Measurements from ENCODE around the gene PKD1. TPM values are rescaled to one million over a fixed set of nuclear protein-coding genes. Genes with fewer than 3 reads are reported as not detected.

Gene PKD1
- total and polyA plus RNA-seq, 2 of the 13 experiments (the other 11 are each of a cell fraction or from before 2014, with no cell fraction given): 22.1 to 23.0 TPM

DNA sequence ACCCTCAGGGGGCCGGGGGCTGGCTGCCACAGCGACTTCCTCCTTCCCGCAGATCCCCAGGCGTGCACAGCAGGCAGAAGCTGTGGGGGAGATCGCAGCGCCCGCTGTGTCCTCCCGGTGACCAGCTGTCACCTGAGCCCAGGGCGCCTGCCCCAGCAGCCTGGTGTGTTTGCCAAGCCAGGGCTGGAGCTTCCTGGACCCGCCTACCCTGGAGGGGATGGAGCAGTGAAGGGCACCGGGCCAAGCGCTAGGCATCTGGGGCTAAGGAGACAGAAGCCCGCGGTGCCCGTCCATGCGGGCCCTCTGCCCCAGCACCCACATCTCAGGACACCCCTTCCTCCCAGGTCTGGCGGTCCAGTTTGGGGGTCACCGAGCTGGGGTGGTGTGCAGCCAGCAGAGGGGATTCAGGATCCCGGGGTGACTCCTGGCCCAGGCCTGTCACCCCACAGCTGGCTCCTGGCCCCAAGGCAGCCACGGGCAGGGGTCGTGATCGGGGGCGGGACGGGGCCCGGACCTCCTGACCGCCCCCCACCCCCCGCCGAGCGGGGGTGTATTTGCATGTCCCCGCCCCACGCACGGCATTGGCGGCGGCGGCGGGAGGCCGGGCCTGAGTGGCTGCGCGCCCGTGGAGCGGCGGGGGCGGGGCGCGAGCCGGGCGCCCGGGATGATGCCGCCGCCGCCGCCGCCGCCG is 12.4 kb upstream of the PKD1 start, which contains the start of gene RAB26 (continued):
- no peak for TF ChIP-seq YY1 (IDR thresholded peaks at IDR 0.05; ENCODE audit: insufficient read depth, insufficient replicate concordance, low read depth, low read length)
- TF ChIP-seq, protein P1, sequence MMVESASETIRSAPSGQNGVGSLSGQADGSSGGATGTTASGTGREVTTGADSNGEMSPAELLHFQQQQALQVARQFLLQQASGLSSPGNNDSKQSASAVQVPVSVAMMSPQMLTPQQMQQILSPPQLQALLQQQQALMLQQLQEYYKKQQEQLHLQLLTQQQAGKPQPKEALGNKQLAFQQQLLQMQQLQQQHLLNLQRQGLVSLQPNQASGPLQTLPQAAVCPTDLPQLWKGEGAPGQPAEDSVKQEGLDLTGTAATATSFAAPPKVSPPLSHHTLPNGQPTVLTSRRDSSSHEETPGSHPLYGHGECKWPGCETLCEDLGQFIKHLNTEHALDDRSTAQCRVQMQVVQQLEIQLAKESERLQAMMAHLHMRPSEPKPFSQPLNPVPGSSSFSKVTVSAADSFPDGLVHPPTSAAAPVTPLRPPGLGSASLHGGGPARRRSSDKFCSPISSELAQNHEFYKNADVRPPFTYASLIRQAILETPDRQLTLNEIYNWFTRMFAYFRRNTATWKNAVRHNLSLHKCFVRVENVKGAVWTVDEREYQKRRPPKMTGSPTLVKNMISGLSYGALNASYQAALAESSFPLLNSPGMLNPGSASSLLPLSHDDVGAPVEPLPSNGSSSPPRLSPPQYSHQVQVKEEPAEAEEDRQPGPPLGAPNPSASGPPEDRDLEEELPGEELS (CRISPR knock-in tag; IDR thresholded peaks at IDR 0.05): no peak
- peak; percentile 24; the same call in 1 of the 2 replicates for TF ChIP-seq PITX1 (CRISPR knock-in tag; IDR thresholded peaks at IDR 0.05)
- TF ChIP-seq, protein P2, sequence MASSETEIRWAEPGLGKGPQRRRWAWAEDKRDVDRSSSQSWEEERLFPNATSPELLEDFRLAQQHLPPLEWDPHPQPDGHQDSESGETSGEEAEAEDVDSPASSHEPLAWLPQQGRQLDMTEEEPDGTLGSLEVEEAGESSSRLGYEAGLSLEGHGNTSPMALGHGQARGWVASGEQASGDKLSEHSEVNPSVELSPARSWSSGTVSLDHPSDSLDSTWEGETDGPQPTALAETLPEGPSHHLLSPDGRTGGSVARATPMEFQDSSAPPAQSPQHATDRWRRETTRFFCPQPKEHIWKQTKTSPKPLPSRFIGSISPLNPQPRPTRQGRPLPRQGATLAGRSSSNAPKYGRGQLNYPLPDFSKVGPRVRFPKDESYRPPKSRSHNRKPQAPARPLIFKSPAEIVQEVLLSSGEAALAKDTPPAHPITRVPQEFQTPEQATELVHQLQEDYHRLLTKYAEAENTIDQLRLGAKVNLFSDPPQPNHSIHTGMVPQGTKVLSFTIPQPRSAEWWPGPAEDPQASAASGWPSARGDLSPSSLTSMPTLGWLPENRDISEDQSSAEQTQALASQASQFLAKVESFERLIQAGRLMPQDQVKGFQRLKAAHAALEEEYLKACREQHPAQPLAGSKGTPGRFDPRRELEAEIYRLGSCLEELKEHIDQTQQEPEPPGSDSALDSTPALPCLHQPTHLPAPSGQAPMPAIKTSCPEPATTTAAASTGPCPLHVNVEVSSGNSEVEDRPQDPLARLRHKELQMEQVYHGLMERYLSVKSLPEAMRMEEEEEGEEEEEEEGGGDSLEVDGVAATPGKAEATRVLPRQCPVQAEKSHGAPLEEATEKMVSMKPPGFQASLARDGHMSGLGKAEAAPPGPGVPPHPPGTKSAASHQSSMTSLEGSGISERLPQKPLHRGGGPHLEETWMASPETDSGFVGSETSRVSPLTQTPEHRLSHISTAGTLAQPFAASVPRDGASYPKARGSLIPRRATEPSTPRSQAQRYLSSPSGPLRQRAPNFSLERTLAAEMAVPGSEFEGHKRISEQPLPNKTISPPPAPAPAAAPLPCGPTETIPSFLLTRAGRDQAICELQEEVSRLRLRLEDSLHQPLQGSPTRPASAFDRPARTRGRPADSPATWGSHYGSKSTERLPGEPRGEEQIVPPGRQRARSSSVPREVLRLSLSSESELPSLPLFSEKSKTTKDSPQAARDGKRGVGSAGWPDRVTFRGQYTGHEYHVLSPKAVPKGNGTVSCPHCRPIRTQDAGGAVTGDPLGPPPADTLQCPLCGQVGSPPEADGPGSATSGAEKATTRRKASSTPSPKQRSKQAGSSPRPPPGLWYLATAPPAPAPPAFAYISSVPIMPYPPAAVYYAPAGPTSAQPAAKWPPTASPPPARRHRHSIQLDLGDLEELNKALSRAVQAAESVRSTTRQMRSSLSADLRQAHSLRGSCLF (CRISPR knock-in tag; IDR thresholded peaks at IDR 0.05; ENCODE audit: borderline replicate concordance): no peak
- TF ChIP-seq, protein P3, sequence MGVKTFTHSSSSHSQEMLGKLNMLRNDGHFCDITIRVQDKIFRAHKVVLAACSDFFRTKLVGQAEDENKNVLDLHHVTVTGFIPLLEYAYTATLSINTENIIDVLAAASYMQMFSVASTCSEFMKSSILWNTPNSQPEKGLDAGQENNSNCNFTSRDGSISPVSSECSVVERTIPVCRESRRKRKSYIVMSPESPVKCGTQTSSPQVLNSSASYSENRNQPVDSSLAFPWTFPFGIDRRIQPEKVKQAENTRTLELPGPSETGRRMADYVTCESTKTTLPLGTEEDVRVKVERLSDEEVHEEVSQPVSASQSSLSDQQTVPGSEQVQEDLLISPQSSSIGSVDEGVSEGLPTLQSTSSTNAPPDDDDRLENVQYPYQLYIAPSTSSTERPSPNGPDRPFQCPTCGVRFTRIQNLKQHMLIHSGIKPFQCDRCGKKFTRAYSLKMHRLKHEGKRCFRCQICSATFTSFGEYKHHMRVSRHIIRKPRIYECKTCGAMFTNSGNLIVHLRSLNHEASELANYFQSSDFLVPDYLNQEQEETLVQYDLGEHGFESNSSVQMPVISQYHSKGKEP (CRISPR knock-in tag; IDR thresholded peaks at IDR 0.05): no peak
- no peak for TF ChIP-seq HOXA9 (CRISPR knock-in tag; IDR thresholded peaks at IDR 0.05; ENCODE audit: borderline replicate concordance)
- TF ChIP-seq RFXAP (CRISPR knock-in tag; IDR thresholded peaks at IDR 0.05; ENCODE audit: borderline replicate concordance): no peak
- TF ChIP-seq, protein P4, sequence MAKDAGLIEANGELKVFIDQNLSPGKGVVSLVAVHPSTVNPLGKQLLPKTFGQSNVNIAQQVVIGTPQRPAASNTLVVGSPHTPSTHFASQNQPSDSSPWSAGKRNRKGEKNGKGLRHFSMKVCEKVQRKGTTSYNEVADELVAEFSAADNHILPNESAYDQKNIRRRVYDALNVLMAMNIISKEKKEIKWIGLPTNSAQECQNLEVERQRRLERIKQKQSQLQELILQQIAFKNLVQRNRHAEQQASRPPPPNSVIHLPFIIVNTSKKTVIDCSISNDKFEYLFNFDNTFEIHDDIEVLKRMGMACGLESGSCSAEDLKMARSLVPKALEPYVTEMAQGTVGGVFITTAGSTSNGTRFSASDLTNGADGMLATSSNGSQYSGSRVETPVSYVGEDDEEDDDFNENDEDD (CRISPR knock-in tag; IDR thresholded peaks at IDR 0.05; ENCODE audit: borderline replicate concordance): peak; percentile 22; the same call in 1 of the 2 replicates
- TF ChIP-seq FOXO1 (CRISPR knock-in tag; IDR thresholded peaks at IDR 0.05): 0 out of 2 replicates have a peak, but pooled peaks have one; percentile 50
- TF ChIP-seq, protein P5, sequence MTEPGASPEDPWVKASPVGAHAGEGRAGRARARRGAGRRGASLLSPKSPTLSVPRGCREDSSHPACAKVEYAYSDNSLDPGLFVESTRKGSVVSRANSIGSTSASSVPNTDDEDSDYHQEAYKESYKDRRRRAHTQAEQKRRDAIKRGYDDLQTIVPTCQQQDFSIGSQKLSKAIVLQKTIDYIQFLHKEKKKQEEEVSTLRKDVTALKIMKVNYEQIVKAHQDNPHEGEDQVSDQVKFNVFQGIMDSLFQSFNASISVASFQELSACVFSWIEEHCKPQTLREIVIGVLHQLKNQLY (CRISPR knock-in tag; IDR thresholded peaks at IDR 0.05): peak; percentile 77
- TF ChIP-seq, protein P6, sequence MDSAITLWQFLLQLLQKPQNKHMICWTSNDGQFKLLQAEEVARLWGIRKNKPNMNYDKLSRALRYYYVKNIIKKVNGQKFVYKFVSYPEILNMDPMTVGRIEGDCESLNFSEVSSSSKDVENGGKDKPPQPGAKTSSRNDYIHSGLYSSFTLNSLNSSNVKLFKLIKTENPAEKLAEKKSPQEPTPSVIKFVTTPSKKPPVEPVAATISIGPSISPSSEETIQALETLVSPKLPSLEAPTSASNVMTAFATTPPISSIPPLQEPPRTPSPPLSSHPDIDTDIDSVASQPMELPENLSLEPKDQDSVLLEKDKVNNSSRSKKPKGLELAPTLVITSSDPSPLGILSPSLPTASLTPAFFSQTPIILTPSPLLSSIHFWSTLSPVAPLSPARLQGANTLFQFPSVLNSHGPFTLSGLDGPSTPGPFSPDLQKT (CRISPR knock-in tag; IDR thresholded peaks at IDR 0.05; ENCODE audit: borderline replicate concordance): no peak
- no peak for TF ChIP-seq ZNF260 (CRISPR knock-in tag; IDR thresholded peaks at IDR 0.05; ENCODE audit: borderline replicate concordance, low read depth)
- TF ChIP-seq RBFOX2 (IDR thresholded peaks at IDR 0.05; ENCODE audit: low read depth, low read length): no peak
- no peak for TF ChIP-seq BRCA1 (CRISPR knock-in tag; IDR thresholded peaks at IDR 0.05)
- TF ChIP-seq TP53 (CRISPR knock-in tag; conservative IDR thresholded peaks at IDR 0.05): no peak
- TF ChIP-seq FOSL2 (CRISPR knock-in tag; IDR thresholded peaks at IDR 0.05): peak; percentile 29
- no peak for TF ChIP-seq ARNT (IDR thresholded peaks at IDR 0.05)
- no peak; the same call in 1 of the 2 replicates for TF ChIP-seq NFYC (CRISPR knock-in tag; IDR thresholded peaks at IDR 0.05)
